ENCODE data around the gene TCF21. TPM values are rescaled to one million over a fixed set of nuclear protein-coding genes. Genes with fewer than 3 reads are reported as not detected.
"Not testable (repeated sequence)": the region's sequence is repeated elsewhere in the genome, so short reads cannot be mapped to it uniquely, and the experiment has no call there.

TCF21 gene
- total RNA-seq, 1 donor from 2014 or later, result 2.0 TPM

- no peak for DNase-seq (ENCODE audit: low spot score)
- intact Hi-C loops (cut with DNase I), result loop anchor here (10.0 kb wide), 1 partner anchor 83 kb away; no protein-coding TSS in a partner anchor
Observed at GRCh38 chr6:133917781-133918180, 28.9 kb downstream of the TCF21 start.

GRCh38 chr6:133918208-133918930, 29.5 kb downstream of the TCF21 start:
- no peak for DNase-seq (ENCODE audit: low spot score)
- intact Hi-C loops (cut with DNase I), result loop anchor here (10.0 kb wide), 1 partner anchor 84 kb away; no protein-coding TSS in a partner anchor

GRCh38 chr6:133919362-133919761, 30.4 kb downstream of the TCF21 start:
- no peak for DNase-seq (ENCODE audit: low spot score)
- intact Hi-C loops (cut with DNase I), result loop anchor here (10.0 kb wide), 1 partner anchor 85 kb away; no protein-coding TSS in a partner anchor

GRCh38 chr6:133921249-133921859, 32.4 kb downstream of the TCF21 start:
- no peak for DNase-seq (ENCODE audit: low spot score)
- intact Hi-C loops (cut with DNase I), result no loop called here

- intact Hi-C loops (cut with DNase I), result loop anchor here (1.0 kb wide), 2 partner anchors 140 to 173 kb away; no protein-coding TSS in a partner anchor
- DNase-seq (ENCODE audit: low spot score), result no peak
Observed at GRCh38 chr6:133923938-133924593, 35.2 kb downstream of the TCF21 start.

- intact Hi-C loops (cut with DNase I); DNase-seq (ENCODE audit: low spot score): not testable (repeated sequence)
Observed at GRCh38 chr6:133931221-133931620, 42.3 kb downstream of the TCF21 start.

- intact Hi-C loops (cut with DNase I); DNase-seq (ENCODE audit: low spot score): not testable (repeated sequence)
Observed at GRCh38 chr6:133936352-133936751, 47.4 kb downstream of the TCF21 start.

GRCh38 chr6:133937909-133938308, 49.0 kb downstream of the TCF21 start:
- intact Hi-C loops (cut with DNase I), result no loop called here
- DNase-seq (ENCODE audit: low spot score), result no peak

GRCh38 chr6:133938533-133938932, 49.6 kb downstream of the TCF21 start:
- DNase-seq (ENCODE audit: low spot score), result no peak
- intact Hi-C loops (cut with DNase I), result no loop called here

- DNase-seq (ENCODE audit: low spot score), result no peak
- intact Hi-C loops (cut with DNase I), result no loop called here
Observed at GRCh38 chr6:133939778-133940667, 51.1 kb downstream of the TCF21 start.

Other genes starting within 250 kb of the TCF21 start
- 12.2 TPM for gene TBPL1, start 64.1 kb downstream of the TCF21 start, total RNA-seq
- gene SLC2A12, start 163.5 kb downstream of the TCF21 start, total RNA-seq, result 12.0 TPM

All from cardiac septum (tissue), 1 donor.